ENCODE measurements around the gene LIMK2. TPM values are rescaled to one million over a fixed set of nuclear protein-coding genes. Genes with fewer than 3 reads are reported as not detected.
A peak's percentile ranks its signal among the peaks of the same experiment; 100 is the strongest.
"Not testable (repeated sequence)": the region's sequence is repeated elsewhere in the genome, so short reads cannot be mapped to it uniquely, and the experiment has no call there.

LIMK2 gene
- total RNA-seq, 1 experiment from 2014 or later, result 28.5 TPM

DNA sequence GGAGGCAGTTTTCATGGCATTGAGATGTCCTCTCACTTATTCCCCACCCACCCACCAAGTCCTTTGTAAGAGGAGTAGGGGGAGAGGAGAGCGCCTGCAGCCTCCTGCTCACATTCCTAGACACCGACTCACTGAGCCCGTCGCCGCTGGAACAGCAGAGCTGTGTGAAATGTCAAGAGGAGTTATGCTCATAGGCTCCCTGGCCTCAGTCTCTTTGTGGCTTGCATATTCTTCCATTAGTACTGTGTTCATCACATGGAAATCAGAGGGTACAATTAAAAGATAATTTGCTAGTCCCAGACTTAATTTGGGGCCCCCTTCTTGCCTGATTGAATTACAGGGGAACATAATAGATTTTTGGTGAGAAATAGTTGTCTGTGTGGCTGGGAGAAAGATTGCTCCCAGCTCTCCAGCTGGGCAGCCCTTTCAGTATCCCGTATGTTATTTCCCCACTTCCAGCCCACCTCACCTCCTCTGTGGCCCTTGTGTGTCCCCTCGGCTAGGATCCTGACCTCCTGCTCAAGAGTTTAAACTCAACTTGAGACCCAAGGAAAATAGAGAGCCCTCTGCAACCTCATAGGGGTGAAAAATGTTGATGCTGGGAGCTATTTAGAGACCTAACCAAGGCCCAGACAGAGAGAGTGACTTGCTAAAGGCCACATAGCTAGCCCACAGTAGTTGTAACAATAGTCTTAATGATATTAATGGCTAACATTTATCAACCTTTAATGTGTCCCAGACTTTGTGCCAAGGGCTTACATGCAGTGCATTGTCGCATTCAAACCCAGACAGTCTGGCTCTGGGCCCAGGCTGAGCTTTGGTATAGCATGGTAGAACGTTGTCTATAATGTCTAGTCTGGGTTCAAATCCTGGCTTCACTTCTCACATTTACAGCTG is 32.2 kb downstream of the LIMK2 start:
- no peaks in the 10 kb centered on the region for H3K9me3 ChIP-seq (replicated peaks)
- H3K4me3 ChIP-seq, result no peak overlapping the region
- DNase-seq, result peak; percentile 66 to 75
- H3K27ac ChIP-seq, result peak overlapping the region; percentile 92
- H3K27me3 ChIP-seq, result no peaks in the 10 kb centered on the region
- H3K4me1 ChIP-seq, result peaks cover 28% of the 10 kb centered on the region
- peaks cover 7% of the 10 kb centered on the region; the same call in 1 of the 2 replicates for H3K36me3 ChIP-seq

DNA sequence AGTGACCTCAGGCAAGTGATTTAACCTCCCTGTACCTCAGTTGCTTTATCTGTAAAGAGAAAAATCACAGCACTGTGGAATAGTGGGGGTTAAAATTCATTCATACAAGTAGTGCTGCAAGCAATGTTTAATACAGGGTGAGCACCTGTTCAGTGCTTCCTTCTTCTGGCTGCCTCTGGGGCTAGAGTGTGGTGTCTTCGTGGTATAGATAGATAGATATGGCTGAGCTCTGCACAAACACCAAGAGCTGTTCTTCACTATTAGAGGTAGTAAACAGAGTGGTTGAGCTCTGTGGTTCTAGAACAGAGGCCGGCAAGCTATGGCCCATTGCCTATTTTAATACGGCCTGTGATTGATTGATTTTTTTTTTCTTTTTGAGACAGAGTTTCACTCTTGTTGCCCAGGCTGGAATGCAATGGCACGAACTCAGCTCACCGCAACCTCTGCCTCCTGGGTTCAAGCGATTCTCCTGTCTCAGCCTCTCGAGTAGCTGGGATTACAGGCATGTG is 32.9 kb downstream of the LIMK2 start:
- Histone ChIP-seq H3K4me3 (no peak overlapping the region), H3K27me3 (no peaks in the 10 kb centered on the region), H3K27ac (peak overlapping the region; percentile 92), H3K9me3 (replicated peaks) (no peaks in the 10 kb centered on the region), H3K36me3 (peaks cover 7% of the 10 kb centered on the region; the same call in 1 of the 2 replicates), H3K4me1 (peaks cover 31% of the 10 kb centered on the region)
- DNase-seq, result peak in 1 of 2 experiments; percentile 10

DNA sequence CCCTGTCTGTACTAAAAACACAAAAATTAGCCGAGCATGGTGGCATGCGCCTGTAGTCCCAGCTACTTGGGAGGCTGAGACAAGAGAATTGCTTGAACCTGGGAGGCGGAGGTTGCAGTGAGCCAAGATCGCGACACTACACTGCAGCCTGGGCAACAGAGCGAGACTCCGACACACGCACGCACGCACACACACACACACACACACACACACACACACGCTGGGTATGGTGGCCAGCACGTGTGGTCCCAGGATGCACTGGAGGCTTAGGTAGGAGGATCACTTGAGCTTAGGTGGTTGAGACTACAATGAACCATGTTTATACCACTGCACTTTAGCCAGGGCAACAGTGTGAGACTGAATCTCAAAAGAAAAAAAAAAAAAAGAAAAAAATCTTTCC is 33.9 kb downstream of the LIMK2 start:
- H3K9me3 ChIP-seq (replicated peaks); DNase-seq; H3K27ac ChIP-seq; H3K27me3 ChIP-seq; H3K36me3 ChIP-seq; H3K4me3 ChIP-seq: not testable (repeated sequence)
- peaks cover 31% of the 10 kb centered on the region for H3K4me1 ChIP-seq

DNA sequence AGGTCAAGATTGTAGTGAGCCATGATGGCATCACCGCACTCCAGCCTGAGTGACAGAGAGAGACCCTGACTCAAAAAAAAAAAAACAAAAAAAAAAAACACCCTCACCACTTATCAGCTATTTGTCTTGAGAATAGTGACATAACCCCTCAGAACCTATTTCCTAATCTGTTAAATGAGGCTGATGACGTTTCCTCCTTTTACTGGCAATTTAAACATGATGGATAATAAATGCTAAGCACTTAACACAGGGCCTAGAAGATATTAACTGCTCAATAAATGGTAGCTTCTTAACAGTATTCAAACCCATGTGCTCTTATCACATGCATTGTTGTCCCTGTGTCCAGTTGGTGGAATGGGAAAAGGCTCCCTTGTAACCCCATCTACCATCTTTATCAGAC is 34.6 kb downstream of the LIMK2 start:
- DNase-seq, result no peak
- no peaks in the 10 kb centered on the region for H3K9me3 ChIP-seq (replicated peaks)
- H3K4me3 ChIP-seq, result no peak overlapping the region
- H3K4me1 ChIP-seq, result peaks cover 31% of the 10 kb centered on the region
- peaks cover 3% of the 10 kb centered on the region; the same call in 1 of the 2 replicates for H3K36me3 ChIP-seq
- H3K27me3 ChIP-seq, result no peaks in the 10 kb centered on the region
- no peak overlapping the region for H3K27ac ChIP-seq

DNA sequence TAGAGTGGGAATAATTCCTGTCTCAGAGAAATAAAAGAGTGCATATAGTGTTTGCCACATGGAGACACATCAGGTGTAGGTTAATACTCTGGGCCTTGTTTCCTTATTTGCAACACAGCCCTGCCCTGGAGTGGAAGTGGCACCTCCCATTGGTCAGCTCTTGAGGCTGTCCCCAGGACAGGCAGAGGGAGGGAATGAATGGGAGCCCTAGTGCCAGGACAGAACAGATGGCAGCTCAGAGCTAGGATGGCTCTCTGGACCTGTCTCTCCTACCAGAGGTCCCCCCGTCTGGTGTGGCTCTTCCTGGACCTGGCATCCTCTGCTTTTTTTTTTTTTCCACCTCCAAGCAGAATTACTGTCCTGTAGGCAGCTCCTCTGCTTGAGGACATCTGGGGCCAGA is 35.6 kb downstream of the LIMK2 start:
- Histone ChIP-seq H3K36me3 (no peaks in the 10 kb centered on the region; the same call in 1 of the 2 replicates), H3K4me3 (peak overlapping the region; percentile 56), H3K27me3 (no peaks in the 10 kb centered on the region), H3K4me1 (peaks cover 29% of the 10 kb centered on the region), H3K9me3 (replicated peaks) (no peaks in the 10 kb centered on the region), H3K27ac (peak overlapping the region; percentile 65)
- peak; percentile 15 to 50 for DNase-seq

DNA sequence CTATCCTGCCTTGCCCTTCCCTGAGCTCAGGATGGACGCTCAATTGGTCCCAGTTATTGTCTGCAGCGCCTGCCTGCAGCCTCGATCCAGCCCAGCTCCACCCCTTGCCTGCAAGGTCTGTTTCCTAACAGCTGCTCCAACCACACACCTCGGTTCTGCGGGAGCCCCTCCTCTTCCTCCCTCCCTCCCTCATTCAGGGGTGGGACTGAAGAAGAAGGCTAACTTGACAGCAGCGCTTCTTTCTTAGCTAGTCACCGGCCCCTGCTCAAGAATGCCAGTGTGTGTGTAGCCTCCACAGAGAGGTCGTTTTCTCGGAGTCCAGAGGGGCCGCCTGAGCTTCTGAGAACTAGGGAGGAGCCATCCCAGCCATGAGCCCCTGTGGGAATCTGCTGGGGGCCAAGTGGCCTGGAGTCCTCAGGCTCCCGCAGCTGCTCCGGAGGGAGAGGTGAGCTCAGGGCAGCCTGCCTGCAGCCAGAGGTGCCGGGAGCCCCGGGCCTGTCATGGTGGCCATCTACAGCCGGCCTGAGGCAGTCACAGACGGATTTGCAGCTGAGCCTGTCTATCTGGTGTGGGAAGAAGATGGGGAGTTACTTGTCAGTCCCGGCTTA is 36.1 kb downstream of the LIMK2 start:
- DNase-seq, result peak; percentile 88 to 90
- no peaks in the 10 kb centered on the region for H3K27me3 ChIP-seq
- peak overlapping the region; percentile 65 for H3K27ac ChIP-seq
- H3K36me3 ChIP-seq, result no peaks in the 10 kb centered on the region; the same call in 1 of the 2 replicates
- H3K4me1 ChIP-seq, result peaks cover 24% of the 10 kb centered on the region
- H3K4me3 ChIP-seq, result peak overlapping the region; percentile 56
- no peaks in the 10 kb centered on the region for H3K9me3 ChIP-seq (replicated peaks)

DNA sequence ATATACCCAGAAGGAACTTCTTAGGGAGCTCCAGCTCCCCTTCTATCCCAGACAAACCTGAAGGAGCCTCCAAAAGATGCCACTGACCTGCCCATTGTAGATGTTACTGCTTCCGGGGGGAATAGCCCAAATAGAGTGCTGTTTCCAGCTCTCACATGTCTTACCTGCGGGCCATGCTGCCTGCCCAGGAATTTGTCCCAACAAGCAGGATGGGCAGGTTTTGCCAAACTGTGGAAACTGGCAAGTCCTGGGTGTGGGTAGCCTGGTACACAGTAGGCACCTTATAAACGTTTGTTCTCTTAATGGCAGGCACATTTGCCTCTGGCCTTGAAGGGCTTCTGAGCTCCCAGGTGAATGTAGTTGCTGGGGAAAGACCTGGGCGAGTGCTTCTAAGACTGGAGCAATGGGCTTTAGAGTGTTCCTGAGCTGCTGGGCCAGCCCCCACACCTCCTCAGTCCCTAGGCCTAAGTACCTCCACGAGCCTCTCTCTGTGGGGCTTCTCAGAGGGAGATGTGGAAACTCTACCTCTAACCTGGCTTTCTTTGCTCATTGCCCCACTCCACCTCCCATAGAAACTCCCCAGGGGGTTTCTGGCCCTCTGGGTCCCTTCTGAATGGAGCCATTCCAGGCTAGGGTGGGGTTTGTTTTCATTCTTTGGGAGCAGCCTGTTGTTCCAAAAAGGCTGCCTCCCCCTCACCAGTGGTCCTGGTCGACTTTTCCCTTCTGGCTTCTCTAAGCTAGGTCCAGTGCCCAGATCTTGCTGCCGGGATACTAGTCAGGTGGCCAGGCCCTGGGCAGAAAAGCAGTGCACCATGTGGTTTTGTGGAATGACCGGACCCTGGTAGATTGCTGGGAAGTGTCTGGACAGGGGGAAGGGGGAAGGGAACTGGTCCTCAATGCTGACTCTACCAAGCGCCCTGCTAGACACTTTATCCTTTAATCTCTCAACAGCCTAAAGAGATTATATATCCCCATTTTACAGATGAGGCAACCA is 37.2 kb downstream of the LIMK2 start:
- H3K27ac ChIP-seq, result peak overlapping the region; percentile 65
- no peaks in the 10 kb centered on the region for H3K27me3 ChIP-seq
- H3K4me3 ChIP-seq, result peak overlapping the region; percentile 56
- H3K36me3 ChIP-seq, result no peaks in the 10 kb centered on the region; the same call in 1 of the 2 replicates
- H3K4me1 ChIP-seq, result peaks cover 15% of the 10 kb centered on the region
- H3K9me3 ChIP-seq (replicated peaks), result no peaks in the 10 kb centered on the region
- no peak for DNase-seq

DNA sequence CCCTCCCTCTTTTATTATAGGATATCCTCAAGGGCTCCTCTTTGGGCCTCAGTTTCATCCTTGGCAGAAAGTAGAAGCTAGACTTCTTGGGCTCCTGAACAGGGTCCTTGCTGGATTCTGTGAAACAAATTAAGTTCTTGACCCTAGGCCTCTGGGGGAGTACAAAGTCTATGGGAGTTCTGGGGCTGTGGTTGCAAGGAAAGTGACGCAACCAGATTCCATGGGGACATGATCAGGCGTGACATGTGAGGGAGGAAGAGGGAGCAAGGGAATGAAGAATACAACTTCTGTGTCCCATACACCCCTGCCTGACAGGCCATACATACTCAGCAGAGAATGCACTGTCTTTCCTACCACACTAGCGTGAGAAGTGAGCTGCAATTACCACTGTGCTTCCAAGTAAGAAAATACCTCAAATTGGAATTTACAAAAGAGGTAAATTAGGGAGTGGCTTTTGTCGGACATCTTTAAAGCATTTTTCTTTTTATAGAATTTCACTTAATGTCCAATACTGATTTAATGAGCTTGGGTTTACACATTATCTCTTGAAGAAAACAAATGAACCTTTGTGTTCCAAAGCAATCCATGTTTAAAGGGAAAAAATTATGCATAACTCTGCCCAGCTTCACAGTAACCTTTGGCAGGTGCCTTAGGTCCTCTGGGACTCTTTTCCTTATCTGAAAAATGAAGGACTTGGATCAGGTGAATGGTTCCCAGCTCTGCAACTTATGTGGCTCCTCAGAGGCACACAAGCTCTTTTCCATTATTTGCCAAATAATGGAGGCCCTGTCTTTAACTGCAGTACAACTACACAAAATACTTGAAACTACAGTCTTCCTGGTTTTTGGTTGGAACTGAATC is 38.9 kb downstream of the LIMK2 start:
- 0 out of 2 replicates have a peak, but pooled peaks cover 2% of the 10 kb centered on the region for H3K4me1 ChIP-seq
- H3K27ac ChIP-seq, result no peak overlapping the region
- H3K36me3 ChIP-seq, result peaks cover 2% of the 10 kb centered on the region; the same call in 1 of the 2 replicates
- no peaks in the 10 kb centered on the region for H3K27me3 ChIP-seq
- H3K9me3 ChIP-seq (replicated peaks), result no peaks in the 10 kb centered on the region
- no peak overlapping the region for H3K4me3 ChIP-seq
- no peak for DNase-seq

DNA sequence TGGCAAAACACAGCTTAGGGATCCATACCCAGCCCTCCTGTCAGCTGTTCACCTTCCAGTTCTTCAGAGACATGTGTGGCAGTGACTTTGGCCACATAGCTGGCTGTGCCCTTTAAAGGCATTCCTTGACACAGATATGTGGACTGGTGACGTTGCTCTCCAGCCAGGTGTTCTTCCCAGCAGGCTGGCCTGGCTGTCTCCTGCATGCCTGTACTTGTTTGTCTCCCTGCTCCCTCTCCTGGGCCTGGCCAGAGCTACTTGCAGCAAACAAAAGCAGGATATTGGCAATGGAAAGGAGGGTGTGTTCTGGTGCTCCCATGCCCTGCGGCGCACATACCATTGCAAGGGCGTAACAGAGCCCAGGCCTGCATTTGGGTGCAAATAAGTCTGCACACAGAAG is 41.9 kb downstream of the LIMK2 start:
- no peak overlapping the region for H3K27ac ChIP-seq
- no peaks in the 10 kb centered on the region for H3K9me3 ChIP-seq (replicated peaks)
- H3K4me3 ChIP-seq, result no peak overlapping the region
- H3K27me3 ChIP-seq, result no peaks in the 10 kb centered on the region
- H3K4me1 ChIP-seq, result 0 out of 2 replicates have a peak, but pooled peaks cover 2% of the 10 kb centered on the region
- peaks cover 6% of the 10 kb centered on the region; the same call in 1 of the 2 replicates for H3K36me3 ChIP-seq
- no peak for DNase-seq

DNA sequence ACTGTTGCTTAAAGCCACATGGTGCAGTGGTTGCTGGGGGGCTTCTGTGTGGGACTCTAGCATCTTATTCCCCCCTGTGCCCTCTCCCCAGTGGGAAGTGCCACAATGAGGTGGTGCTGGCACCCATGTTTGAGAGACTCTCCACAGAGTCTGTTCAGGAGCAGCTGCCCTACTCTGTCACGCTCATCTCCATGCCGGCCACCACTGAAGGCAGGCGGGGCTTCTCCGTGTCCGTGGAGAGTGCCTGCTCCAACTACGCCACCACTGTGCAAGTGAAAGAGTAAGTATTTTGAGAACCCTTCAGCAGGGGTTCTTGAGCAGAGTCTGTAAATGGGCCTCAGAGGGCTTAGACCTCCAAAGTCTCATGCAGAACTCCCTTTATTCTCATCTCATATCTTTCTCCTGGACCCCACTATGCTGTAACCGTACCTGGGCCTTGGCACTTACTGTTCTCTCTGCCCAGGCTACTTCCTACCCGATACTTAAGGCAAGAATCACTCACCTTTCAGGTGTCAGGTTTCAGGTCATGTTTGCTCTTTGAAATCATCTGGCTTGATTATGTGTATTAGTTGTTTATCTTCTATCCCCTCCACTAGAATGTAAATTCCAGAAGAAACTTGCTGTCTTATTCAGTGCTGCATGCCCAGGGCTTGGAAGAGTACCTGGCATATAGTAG is 47.8 kb downstream of the LIMK2 start:
- H3K27ac ChIP-seq, result no peak overlapping the region
- H3K4me3 ChIP-seq, result no peak overlapping the region
- no peak for DNase-seq
- no peaks in the 10 kb centered on the region for H3K27me3 ChIP-seq
- peaks cover 14% of the 10 kb centered on the region; the same call in 1 of the 2 replicates for H3K36me3 ChIP-seq
- no peaks in the 10 kb centered on the region for H3K9me3 ChIP-seq (replicated peaks)
- peaks cover 6% of the 10 kb centered on the region; the same call in 1 of the 2 replicates for H3K4me1 ChIP-seq

DNA sequence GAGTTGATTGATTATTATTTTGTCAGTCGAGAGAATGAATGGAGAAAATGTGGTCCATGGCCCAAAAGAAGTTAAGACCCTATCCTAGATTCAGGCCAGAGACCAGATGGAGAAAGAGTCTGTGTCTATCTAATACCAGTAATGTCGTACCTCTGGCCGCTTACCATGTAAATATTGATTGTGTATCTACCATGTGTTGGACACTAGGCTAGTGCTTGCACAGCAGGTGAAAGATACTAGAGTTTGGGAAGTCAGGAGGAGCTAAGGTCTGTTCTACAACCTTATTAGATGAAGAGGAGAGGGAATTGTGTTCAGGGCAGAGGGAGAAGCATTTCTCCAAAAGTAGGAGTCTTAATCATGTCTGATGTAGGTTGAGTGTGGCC is 48.4 kb downstream of the LIMK2 start:
- Histone ChIP-seq H3K36me3 (peaks cover 14% of the 10 kb centered on the region; the same call in 1 of the 2 replicates), H3K4me1 (peaks cover 6% of the 10 kb centered on the region; the same call in 1 of the 2 replicates), H3K4me3 (no peak overlapping the region), H3K27ac (no peak overlapping the region), H3K9me3 (replicated peaks) (no peaks in the 10 kb centered on the region), H3K27me3 (no peaks in the 10 kb centered on the region)
- no peak for DNase-seq

DNA sequence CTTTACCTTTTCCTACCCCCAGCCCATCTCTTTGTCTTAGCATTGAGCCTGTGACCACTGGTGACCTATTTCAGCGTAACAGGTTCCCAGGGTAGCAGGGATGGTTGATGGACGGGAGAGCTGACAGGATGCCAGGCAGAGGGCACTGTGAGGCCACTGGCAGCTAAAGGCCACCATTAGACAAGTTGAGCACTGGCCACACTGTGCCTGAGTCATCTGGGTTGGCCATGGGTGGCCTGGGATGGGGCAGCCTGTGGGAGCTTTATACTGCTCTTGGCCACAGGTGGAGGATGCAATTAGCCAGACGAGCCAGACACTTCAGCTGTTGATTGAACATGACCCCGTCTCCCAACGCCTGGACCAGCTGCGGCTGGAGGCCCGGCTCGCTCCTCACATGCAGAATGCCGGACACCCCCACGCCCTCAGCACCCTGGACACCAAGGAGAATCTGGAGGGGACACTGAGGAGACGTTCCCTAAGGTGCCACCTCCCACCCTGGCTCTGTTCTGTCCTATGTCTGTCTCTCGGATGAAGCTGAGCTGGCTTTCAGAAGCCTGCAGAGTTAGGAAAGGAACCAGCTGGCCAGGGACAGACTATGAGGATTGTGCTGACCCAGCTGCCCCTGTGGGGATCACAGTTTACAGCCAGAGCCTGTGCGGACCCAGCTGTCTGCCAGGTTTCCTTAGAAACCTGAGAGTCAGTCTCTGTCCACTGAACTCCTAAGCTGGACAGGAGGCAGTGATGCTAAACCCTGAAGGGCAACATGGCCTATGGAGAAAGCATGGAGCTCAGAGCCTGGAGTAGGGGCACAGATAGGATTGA is 50.4 kb downstream of the LIMK2 start:
- peak; percentile 36 to 52 for DNase-seq
- H3K36me3 ChIP-seq, result peaks cover 12% of the 10 kb centered on the region; the same call in 1 of the 2 replicates
- no peaks in the 10 kb centered on the region for H3K27me3 ChIP-seq
- no peak overlapping the region for H3K4me3 ChIP-seq
- no peaks in the 10 kb centered on the region for H3K9me3 ChIP-seq (replicated peaks)
- H3K27ac ChIP-seq, result peak overlapping the region; percentile 62
- peaks cover 6% of the 10 kb centered on the region; the same call in 1 of the 2 replicates for H3K4me1 ChIP-seq

Measured in SJCRH30 (cell line).